Adrenal gland (tissue), 12 donors: ENCODE results near the gene PLPP7. TPM values are rescaled to one million over a fixed set of nuclear protein-coding genes. Genes with fewer than 3 reads are reported as not detected.

Experiments used
- DNase-seq, 7 donors: peaks; one replicate each; pipeline ENCODE4 v3.0.0-alpha.2; 2019 to 2020
- H3K27ac ChIP-seq, 5 donors: fragments of 200-600 bp; sonication (generic) in 4 of 5; 1 replicate in 3 of 5; 2 replicates in 2 of 5; pipeline versions ENCODE4 v1.5.1 to v1.8.0; 2016 to 2020; ENCODE audit warnings: mild to moderate bottlenecking in 1 of 5
- H3K27me3 ChIP-seq: fragments of 200-600 bp; 2 replicates; pipeline ENCODE4 v1.8.0; 2021
- H3K36me3 ChIP-seq, 2 donors: fragments of 200-600 bp; replicated peaks in 1 of 2; 1 replicate in 1 of 2; 2 replicates in 1 of 2; pipeline versions ENCODE4 v1.5.1 to v1.8.0; 2018 to 2022
- H3K4me1 ChIP-seq, 2 donors: fragments of 200-600 bp; replicated peaks in 1 of 2; 1 replicate in 1 of 2; 2 replicates in 1 of 2; pipeline versions ENCODE4 v1.5.1 to v1.8.0; 2018 to 2021
- H3K4me3 ChIP-seq, 4 donors: fragments of 200-600 bp; sonication (generic) in 3 of 4; one replicate each; pipeline ENCODE4 v1.5.1; 2016 to 2018
- H3K9me3 ChIP-seq, 3 donors: fragments of 200-600 bp; sonication (generic) in 1 of 3; replicated peaks in 1 of 3; 1 replicate in 2 of 3; 2 replicates in 1 of 3; pipeline versions ENCODE4 v1.5.1 to v1.8.0; 2016 to 2021
- CTCF ChIP-seq, 6 experiments: fragments of 450-650 bp in 4 of 6; fragments of 200-600 bp in 2 of 6; sonication (generic) in 1 of 6; IDR thresholded peaks; 1 replicate in 5 of 6; 2 replicates in 1 of 6; pipeline versions ENCODE4 v1.5.1 to v1.8.0; 2016 to 2021; ENCODE audit warnings: antibody characterized with exemption in 6 of 6, mild to moderate bottlenecking in 2 of 6, moderate library complexity in 1 of 6
- POLR2A ChIP-seq, 2 donors: fragments of 450-650 bp; IDR thresholded peaks; one replicate each; pipeline ENCODE4 v1.6.1; 2017; ENCODE audit warnings: antibody characterized with exemption in 2 of 2, mild to moderate bottlenecking in 2 of 2, moderate library complexity in 1 of 2
- WGBS, 4 donors: extraction: QIAGEN DNeasy Blood & Tissue Kit in 2 of 4; methylation state at CpG; one replicate each; pipeline versions ENCODE4 v1.1.5 to v1.1.7; 2013 to 2017; 5-methylcytosine and 5-hydroxymethylcytosine counted together
- intact Hi-C, 2 donors: fragments of 100-400 bp; cut with DNase I; formaldehyde crosslinking; loops; one replicate each; pipeline versions ENCODE4 v1.14.1 to v1.15.0; 2022 to 2023
- polyA plus RNA-seq, 3 donors: library from polyadenylated mRNA; stranded (reverse); fragments of 200-250 nt in 2 of 3; fragments of 350-450 nt in 1 of 3; fragmentation: Illumina TruSeq in 1 of 3; extraction: RNeasy Lipid Tissue Mini Kit (QIAGEN cat#74804) in 1 of 3; gene quantifications; one replicate each; pipeline ENCODE4 v1.2.3, GENCODE V29; 2013 to 2014
- total RNA-seq, 9 donors: library from RNA; depleted of rRNA in 4 of 9; stranded (reverse); fragments of >200 nt in 4 of 9; fragments of 120-200 nt in 1 of 9; fragmentation: NEBNext Ultra II Directional in 1 of 9; extraction: Animal tissue kit (Norgen Biotek cat#: 25700) in 1 of 9; gene quantifications; one replicate each; pipeline versions ENCODE4 v1.1.0 to v1.2.4, GENCODE V29; 2013 to 2023
- donor health status: healthy with polysubstance abuse.
- donor health status: Bipolar disorder and iron deficiency.
- donor health status: DM: yes; HTN: yes; CAD: no.
- donor health status: DM: no; HTN: no; CAD: no.
- donor health status: DM: no; HTN: no; CAD: no.
- donor health status: DM: yes; HTN: yes; CAD: no.

The PLPP7 gene
- total and polyA plus RNA-seq, 12 donors: 4.8 to 31.4 (median 16.5) TPM

- 85 to 94% (median 91%) methylated on average over 6 of the region's 6 CpGs for WGBS, 4 donors
- Histone ChIP-seq H3K36me3 (no peaks in the 10 kb centered on the region), H3K27me3 (no peaks in the 10 kb centered on the region), H3K27ac (no peak overlapping the region), H3K4me1 (peaks cover 3% of the 10 kb centered on the region in 2 donors), H3K9me3 (no peaks in the 10 kb centered on the region), H3K4me3 (no peak overlapping the region)
- TF ChIP-seq POLR2A (IDR thresholded peaks at IDR 0.05): no peak
- TF ChIP-seq CTCF (IDR thresholded peaks at IDR 0.05): no peak
- intact Hi-C loops: no loop called here
- DNase-seq: no peak
Measured at GRCh38 chr9:131284856-131285255, 4.7 kb upstream of the PLPP7 start.

GRCh38 chr9:131287359-131287758 is 2.2 kb upstream of the PLPP7 start:
- WGBS, 4 donors: 87 to 100% (median 90%) methylated on average over 3 to 6 of the region's 6 CpGs
- no peaks in the 10 kb centered on the region for H3K36me3 ChIP-seq
- intact Hi-C loops: no loop called here
- peaks cover 9 to 13% of the 10 kb centered on the region in 2 donors for H3K4me1 ChIP-seq
- TF ChIP-seq POLR2A (IDR thresholded peaks at IDR 0.05) (no peak), CTCF (IDR thresholded peaks at IDR 0.05) (no peak)
- no peaks in the 10 kb centered on the region for H3K27me3 ChIP-seq
- H3K27ac ChIP-seq: no peak overlapping the region
- H3K4me3 ChIP-seq: no peak overlapping the region
- DNase-seq: no peak
- H3K9me3 ChIP-seq: no peaks in the 10 kb centered on the region

GRCh38 chr9:131288217-131288616 is 1.3 kb upstream of the PLPP7 start:
- no peaks in the 10 kb centered on the region for H3K36me3 ChIP-seq
- H3K9me3 ChIP-seq: no peaks in the 10 kb centered on the region
- intact Hi-C loops: no loop called here
- peaks cover 6 to 13% of the 10 kb centered on the region in 2 donors for H3K4me1 ChIP-seq
- no peak overlapping the region for H3K4me3 ChIP-seq
- no peak for DNase-seq
- no peaks in the 10 kb centered on the region for H3K27me3 ChIP-seq
- no peak overlapping the region for H3K27ac ChIP-seq
- 78 to 98% (median 82%) methylated on average over 5 to 9 of the region's 9 CpGs for WGBS, 4 donors
- TF ChIP-seq CTCF (IDR thresholded peaks at IDR 0.05) (no peak), POLR2A (IDR thresholded peaks at IDR 0.05) (no peak)

- 44 to 52% (median 47%) methylated on average over 15 to 34 of the region's 34 CpGs; no CpG with 5 or more reads in 1 of the 4 donors for WGBS, 4 donors
- DNase-seq: peak; percentile 49 to 71 (median 62)
- intact Hi-C loops: no loop called here
- peaks cover 6 to 13% of the 10 kb centered on the region in 2 donors for H3K4me1 ChIP-seq
- no peak for TF ChIP-seq CTCF (IDR thresholded peaks at IDR 0.05)
- TF ChIP-seq POLR2A (IDR thresholded peaks at IDR 0.05): no peak
- H3K4me3 ChIP-seq: peak overlapping the region in 2 of 4 donors; percentile 43 to 61
- no peaks in the 10 kb centered on the region for H3K9me3 ChIP-seq
- peak overlapping the region; percentile 57 to 94 (median 81) for H3K27ac ChIP-seq
- H3K27me3 ChIP-seq: no peaks in the 10 kb centered on the region
- no peaks in the 10 kb centered on the region for H3K36me3 ChIP-seq
Measured at GRCh38 chr9:131290036-131290766, 678 bp downstream of the PLPP7 start.
